Right lobe of liver (tissue), 6 donors: ENCODE measurements around the gene C9orf50. TPM values are rescaled to one million over a fixed set of nuclear protein-coding genes. Genes with fewer than 3 reads are reported as not detected.

ENCODE experiments used
- ATAC-seq, 4 donors: fragments of 200-7000 bp; cut with Tn5 transposase; one replicate each; pipeline ENCODE4 v1.9.1; 2020; ENCODE audit warnings: mild to moderate bottlenecking in 4 of 4, moderate library complexity in 4 of 4
- DNase-seq, 3 donors: peaks; one replicate each; pipeline ENCODE4 v3.0.0-alpha.2; 2020
- H3K27ac ChIP-seq, 3 donors: fragments of 200-600 bp; one replicate each; pipeline ENCODE4 v1.8.0; 2022
- H3K27me3 ChIP-seq, 2 donors: fragments of 200-600 bp; one replicate each; pipeline ENCODE4 v1.8.0; 2022
- H3K36me3 ChIP-seq, 4 donors: fragments of 200-600 bp; sonication (generic) in 1 of 4; one replicate each; pipeline versions ENCODE4 v1.5.1 to v1.8.0; 2017 to 2022; ENCODE audit warnings: control low read depth in 1 of 4
- H3K4me1 ChIP-seq, 4 donors: fragments of 200-600 bp; sonication (generic) in 1 of 4; one replicate each; pipeline versions ENCODE4 v1.5.1 to v1.8.0; 2017 to 2022; ENCODE audit warnings: control low read depth in 1 of 4
- H3K4me3 ChIP-seq, 3 donors: fragments of 200-600 bp; one replicate each; pipeline ENCODE4 v1.8.0; 2022
- H3K9me3 ChIP-seq, 4 donors: fragments of 200-600 bp; sonication (generic) in 1 of 4; one replicate each; pipeline versions ENCODE4 v1.5.1 to v1.8.0; 2017 to 2022; ENCODE audit warnings: control low read depth in 1 of 4
- POLR2A ChIP-seq: fragments of 450-650 bp; IDR thresholded peaks from one replicate; pipeline ENCODE4 v1.6.1; 2017; ENCODE audit warnings: antibody characterized with exemption, mild to moderate bottlenecking
- whole genome bisulfite sequencing: methylation state at CpG from one replicate; pipeline ENCODE4 v1.1.6; 2018; ENCODE audit warnings: low coverage, low lambda C conversion rate; ENCODE audit not compliant: insufficient coverage; ENCODE audit errors: missing lambda C conversion rate; 5-methylcytosine and 5-hydroxymethylcytosine counted together
- intact Hi-C, 2 donors: fragments of 100-400 bp; cut with DNase I; formaldehyde crosslinking; loops; one replicate each; pipeline versions ENCODE4 v1.11.2 to v1.14.1; 2022
- total RNA-seq, 6 experiments: library from RNA; depleted of rRNA in 2 of 6; stranded (reverse); fragments of >200 nt in 2 of 6; fragmentation: NEBNext Ultra II Directional in 3 of 6; extraction: Animal tissue kit (Norgen Biotek cat#: 25700) in 3 of 6; gene quantifications; one replicate each; pipeline versions ENCODE4 v1.1.0 to v1.2.4, GENCODE V29; 2016 to 2023
- TF ChIP-seq, protein P1 (sequence below), 4 donors: fragments of 200-600 bp in 3 of 4; fragments of 450-650 bp in 1 of 4; IDR thresholded peaks; one replicate each; pipeline versions ENCODE4 v1.5.1 to v1.8.0; 2016 to 2022; ENCODE audit warnings: antibody characterized with exemption in 4 of 4, mild to moderate bottlenecking in 2 of 4
- donor health status: DM: no; HTN: yes; CAD: no.
- donor health status: DM: no; HTN: no; CAD: no.
- donor health status: DM: no; HTN: no; CAD: no.
- donor health status: DM: no; HTN: yes; CAD: no.
- donor health status: DM: no; HTN: yes; CAD: no.

The C9orf50 gene
- total RNA-seq, 6 experiments from 2014 or later: not detected

DNA sequence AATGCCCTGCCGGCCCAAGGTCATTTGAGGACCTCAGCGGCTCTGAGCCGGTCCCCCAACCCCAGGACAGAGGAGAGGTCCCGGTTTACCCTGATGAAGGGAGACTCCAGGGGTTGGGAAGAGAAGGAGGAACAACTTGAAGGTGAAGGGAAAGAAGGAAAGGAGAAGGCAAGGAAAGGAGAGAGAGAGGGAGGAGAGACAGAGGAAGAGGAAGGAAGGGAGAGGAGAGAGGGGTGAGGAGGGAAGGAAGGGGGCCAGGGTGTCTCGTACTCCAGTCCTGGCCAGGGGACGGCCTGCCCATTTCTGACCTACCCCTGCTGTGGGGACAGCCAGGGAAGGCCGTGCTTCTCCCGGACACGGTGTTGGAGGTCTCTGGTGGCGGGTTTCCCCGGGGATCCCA is 46.5 kb upstream of the C9orf50 start:
- TF ChIP-seq, protein P1, sequence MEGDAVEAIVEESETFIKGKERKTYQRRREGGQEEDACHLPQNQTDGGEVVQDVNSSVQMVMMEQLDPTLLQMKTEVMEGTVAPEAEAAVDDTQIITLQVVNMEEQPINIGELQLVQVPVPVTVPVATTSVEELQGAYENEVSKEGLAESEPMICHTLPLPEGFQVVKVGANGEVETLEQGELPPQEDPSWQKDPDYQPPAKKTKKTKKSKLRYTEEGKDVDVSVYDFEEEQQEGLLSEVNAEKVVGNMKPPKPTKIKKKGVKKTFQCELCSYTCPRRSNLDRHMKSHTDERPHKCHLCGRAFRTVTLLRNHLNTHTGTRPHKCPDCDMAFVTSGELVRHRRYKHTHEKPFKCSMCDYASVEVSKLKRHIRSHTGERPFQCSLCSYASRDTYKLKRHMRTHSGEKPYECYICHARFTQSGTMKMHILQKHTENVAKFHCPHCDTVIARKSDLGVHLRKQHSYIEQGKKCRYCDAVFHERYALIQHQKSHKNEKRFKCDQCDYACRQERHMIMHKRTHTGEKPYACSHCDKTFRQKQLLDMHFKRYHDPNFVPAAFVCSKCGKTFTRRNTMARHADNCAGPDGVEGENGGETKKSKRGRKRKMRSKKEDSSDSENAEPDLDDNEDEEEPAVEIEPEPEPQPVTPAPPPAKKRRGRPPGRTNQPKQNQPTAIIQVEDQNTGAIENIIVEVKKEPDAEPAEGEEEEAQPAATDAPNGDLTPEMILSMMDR (IDR thresholded peaks at IDR 0.05): no peak
- no peak for TF ChIP-seq POLR2A
- Histone ChIP-seq H3K4me3 (no peak overlapping the region), H3K9me3 (no peaks in the 10 kb centered on the region), H3K27me3 (peaks cover 0 to 9% of the 10 kb centered on the region in 2 donors), H3K36me3 (no peaks in the 10 kb centered on the region), H3K4me1 (no peaks in the 10 kb centered on the region), H3K27ac (no peak overlapping the region)
- no peak for DNase-seq
- no peak for ATAC-seq
- WGBS: 63% methylated on average over 9 of the region's 11 CpGs
- intact Hi-C loops: no loop called here

DNA sequence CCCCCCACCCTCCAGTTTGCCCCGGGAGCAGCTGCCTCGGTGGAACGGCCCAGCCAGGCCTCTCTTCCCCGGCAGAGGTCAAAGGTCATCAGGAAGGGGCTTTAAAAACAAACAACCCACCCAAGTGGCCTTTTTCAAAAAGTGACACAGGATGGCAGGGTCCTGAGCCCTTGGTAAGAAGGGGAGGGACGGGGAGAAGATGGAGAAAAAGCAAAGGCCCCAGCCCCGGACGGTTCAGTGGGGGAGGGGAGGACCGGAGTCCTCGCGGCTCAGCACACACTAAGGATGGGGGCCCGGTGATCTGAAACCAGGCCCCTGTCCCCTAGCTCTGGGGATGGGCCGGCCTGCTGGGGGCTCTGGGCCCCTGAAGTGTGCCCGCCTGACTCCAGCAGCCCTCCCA is 45.7 kb upstream of the C9orf50 start:
- no peaks in the 10 kb centered on the region for H3K9me3 ChIP-seq
- ATAC-seq (no peak), DNase-seq (no peak)
- H3K4me1 ChIP-seq: no peaks in the 10 kb centered on the region
- no peak overlapping the region for H3K27ac ChIP-seq
- intact Hi-C loops: no loop called here
- H3K36me3 ChIP-seq: no peaks in the 10 kb centered on the region
- WGBS: 7% methylated on average over 9 of the region's 13 CpGs
- peaks cover 0 to 9% of the 10 kb centered on the region in 2 donors for H3K27me3 ChIP-seq
- H3K4me3 ChIP-seq: no peak overlapping the region
- no peak for TF ChIP-seq POLR2A
- TF ChIP-seq, protein P1 (IDR thresholded peaks at IDR 0.05): no peak

DNA sequence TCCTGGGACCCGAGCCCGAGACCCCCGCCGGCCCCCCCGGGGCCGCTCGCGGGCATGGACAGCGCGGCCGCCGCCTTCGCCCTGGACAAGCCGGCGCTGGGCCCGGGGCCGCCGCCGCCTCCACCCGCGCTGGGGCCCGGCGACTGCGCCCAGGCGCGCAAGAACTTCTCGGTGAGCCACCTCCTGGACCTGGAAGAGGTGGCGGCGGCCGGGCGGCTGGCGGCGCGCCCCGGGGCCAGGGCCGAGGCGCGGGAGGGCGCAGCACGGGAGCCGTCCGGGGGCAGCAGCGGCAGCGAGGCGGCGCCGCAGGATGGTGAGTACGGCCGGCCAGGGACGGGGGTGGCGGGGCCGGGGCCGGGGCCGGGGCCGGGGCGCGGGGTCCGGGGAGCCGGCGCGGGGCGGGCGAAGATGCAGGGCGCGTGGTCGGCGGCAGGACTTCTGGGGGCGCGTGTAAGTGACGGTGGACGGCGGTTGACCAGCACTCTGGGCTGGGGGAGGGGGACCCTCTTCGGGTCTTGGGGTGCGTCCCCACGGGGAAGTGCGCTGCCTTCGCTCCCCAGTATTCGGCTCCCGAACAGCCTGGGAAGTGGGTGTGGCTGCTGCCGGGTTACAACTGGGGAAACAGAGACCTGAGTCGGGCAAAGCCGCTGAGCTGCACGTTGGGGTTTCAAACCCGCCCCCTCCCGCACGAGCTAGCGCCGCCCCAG is 45.1 kb upstream of the C9orf50 start:
- Histone ChIP-seq H3K4me1 (no peaks in the 10 kb centered on the region), H3K9me3 (no peaks in the 10 kb centered on the region), H3K36me3 (no peaks in the 10 kb centered on the region), H3K27ac (no peak overlapping the region), H3K4me3 (no peak overlapping the region), H3K27me3 (peaks cover 0 to 9% of the 10 kb centered on the region in 2 donors)
- no CpG with 5 or more reads among the region's 88 CpGs for WGBS
- TF ChIP-seq, protein P1 (IDR thresholded peaks at IDR 0.05): no peak
- TF ChIP-seq POLR2A: no peak
- ATAC-seq (no peak), DNase-seq (no peak)
- intact Hi-C loops: no loop called here

DNA sequence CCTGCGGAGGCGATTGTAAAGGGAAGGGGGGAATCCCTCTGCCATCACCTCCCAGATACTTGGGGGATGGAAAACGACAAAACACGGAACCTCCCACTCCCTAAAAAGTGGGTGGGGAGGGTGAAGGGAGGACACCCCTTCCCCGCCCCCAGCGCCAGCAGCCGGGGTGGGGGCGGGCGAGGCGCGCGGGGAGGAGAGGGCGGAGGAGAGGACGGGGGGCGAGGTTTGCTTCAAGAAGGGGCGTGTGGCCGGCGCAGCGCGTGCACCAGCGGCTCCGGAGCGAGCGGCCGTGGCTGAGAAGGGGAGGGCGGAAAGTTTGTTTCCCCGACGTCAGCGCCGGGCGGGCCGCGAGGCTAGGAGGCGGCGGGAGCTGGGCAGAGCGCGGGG is 44.5 kb upstream of the C9orf50 start, which contains the start of gene PRRX2:
PRRX2 (plus strand) TSS at position 259 of the 387 bp plus-strand sequence. CDS start 221 bp downstream, outside the sequence.
- TF ChIP-seq, protein P1 (IDR thresholded peaks at IDR 0.05): no peak
- no peak for TF ChIP-seq POLR2A
- H3K9me3 ChIP-seq: no peaks in the 10 kb centered on the region
- no peak within 1 kb of the TSS for H3K27ac ChIP-seq
- no peaks in the 10 kb centered on the region for H3K36me3 ChIP-seq
- intact Hi-C loops: no loop called here
- no CpG with 5 or more reads among the region's 37 CpGs for WGBS
- no peak for DNase-seq
- no peak for ATAC-seq
- H3K4me1 ChIP-seq: no peaks in the 10 kb centered on the region
- H3K27me3 ChIP-seq: peaks cover 0 to 9% of the 10 kb centered on the region in 2 donors
- no peak within 1 kb of the TSS for H3K4me3 ChIP-seq
